ENCODE measurements around the gene NDFIP2.

DNA sequence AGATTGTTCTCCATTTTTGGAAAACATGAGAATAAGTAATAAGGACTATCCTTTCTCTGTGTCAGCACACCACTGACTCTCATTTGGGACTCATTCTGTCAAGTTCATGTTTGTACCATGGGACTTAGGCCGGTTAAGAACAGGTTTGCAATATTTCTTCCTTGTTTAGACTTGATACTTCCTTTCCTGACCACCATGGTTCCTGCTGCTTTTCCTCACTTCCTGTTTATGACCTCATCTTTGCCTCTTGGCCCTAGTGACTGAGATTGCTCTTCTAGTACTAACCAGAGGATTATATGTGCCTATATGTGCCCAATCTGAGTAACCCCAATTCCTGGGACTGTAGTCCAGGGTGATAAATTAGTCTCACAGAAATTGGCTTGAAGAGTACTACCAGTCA lies 32.5 kb upstream of the NDFIP2 start:
- TF ChIP-seq, protein P1, sequence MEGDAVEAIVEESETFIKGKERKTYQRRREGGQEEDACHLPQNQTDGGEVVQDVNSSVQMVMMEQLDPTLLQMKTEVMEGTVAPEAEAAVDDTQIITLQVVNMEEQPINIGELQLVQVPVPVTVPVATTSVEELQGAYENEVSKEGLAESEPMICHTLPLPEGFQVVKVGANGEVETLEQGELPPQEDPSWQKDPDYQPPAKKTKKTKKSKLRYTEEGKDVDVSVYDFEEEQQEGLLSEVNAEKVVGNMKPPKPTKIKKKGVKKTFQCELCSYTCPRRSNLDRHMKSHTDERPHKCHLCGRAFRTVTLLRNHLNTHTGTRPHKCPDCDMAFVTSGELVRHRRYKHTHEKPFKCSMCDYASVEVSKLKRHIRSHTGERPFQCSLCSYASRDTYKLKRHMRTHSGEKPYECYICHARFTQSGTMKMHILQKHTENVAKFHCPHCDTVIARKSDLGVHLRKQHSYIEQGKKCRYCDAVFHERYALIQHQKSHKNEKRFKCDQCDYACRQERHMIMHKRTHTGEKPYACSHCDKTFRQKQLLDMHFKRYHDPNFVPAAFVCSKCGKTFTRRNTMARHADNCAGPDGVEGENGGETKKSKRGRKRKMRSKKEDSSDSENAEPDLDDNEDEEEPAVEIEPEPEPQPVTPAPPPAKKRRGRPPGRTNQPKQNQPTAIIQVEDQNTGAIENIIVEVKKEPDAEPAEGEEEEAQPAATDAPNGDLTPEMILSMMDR (optimal IDR thresholded peaks at IDR 0.05 in 1 of 3, IDR thresholded peaks at IDR 0.05 in 1 of 3, conservative IDR thresholded peaks at IDR 0.05 in 1 of 3; ENCODE audit: extremely low read depth in 1 of 3, insufficient read depth in 2 of 3, low read length in 3 of 3) = no peak
- TF ChIP-seq EZH2 (IDR thresholded peaks at IDR 0.05; ENCODE audit: low read length) = no peak
